GM19397 (cell line): ENCODE measurements around the gene MAGI3.
"Not testable (repeated sequence)": the region's sequence is repeated elsewhere in the genome, so short reads cannot be mapped to it uniquely, and the experiment has no call there.

ENCODE experiments used
- ATAC-seq: cut with Tn5 transposase; IDR thresholded peaks from one replicate; pipeline ENCODE4 v1.9.1; 2021; ENCODE audit warnings: mild to moderate bottlenecking, moderate library complexity; ENCODE audit not compliant: unreplicated experiment

The MAGI3 gene

GRCh38 chr1:113396585-113396984 lies 6.3 kb downstream of the MAGI3 start:
- no peak for ATAC-seq

- no peak for ATAC-seq
These were observed 8.8 kb downstream of the MAGI3 start for GRCh38 chr1:113399062-113399583.

- ATAC-seq: no peak
These were observed 10.8 kb downstream of the MAGI3 start for GRCh38 chr1:113401067-113401466.

- no peak for ATAC-seq
These were observed 11.4 kb downstream of the MAGI3 start for GRCh38 chr1:113401728-113402127.

GRCh38 chr1:113403065-113403464 lies 12.8 kb downstream of the MAGI3 start:
- ATAC-seq: no peak

- no peak for ATAC-seq
These were observed 15.3 kb downstream of the MAGI3 start for GRCh38 chr1:113405573-113405972.

- ATAC-seq: not testable (repeated sequence)
These were observed 15.8 kb downstream of the MAGI3 start for GRCh38 chr1:113406149-113406548.

- no peak for ATAC-seq
These were observed 19.0 kb downstream of the MAGI3 start for GRCh38 chr1:113409363-113409762.

GRCh38 chr1:113412020-113412419 lies 21.7 kb downstream of the MAGI3 start:
- not testable (repeated sequence) for ATAC-seq

- no peak for ATAC-seq
These were observed 25.2 kb downstream of the MAGI3 start for GRCh38 chr1:113415310-113416070.

- ATAC-seq: not testable (repeated sequence)
These were observed 25.8 kb downstream of the MAGI3 start for GRCh38 chr1:113416071-113416470.

GRCh38 chr1:113416496-113416895 lies 26.2 kb downstream of the MAGI3 start:
- no peak for ATAC-seq

- ATAC-seq: no peak
These were observed 32.2 kb downstream of the MAGI3 start for GRCh38 chr1:113422315-113423068.

GRCh38 chr1:113423826-113424225 lies 33.5 kb downstream of the MAGI3 start:
- ATAC-seq: no peak

GRCh38 chr1:113429461-113430153 lies 39.3 kb downstream of the MAGI3 start:
- ATAC-seq: no peak

GRCh38 chr1:113433184-113433583 lies 42.9 kb downstream of the MAGI3 start:
- no peak for ATAC-seq

- ATAC-seq: no peak
These were observed 44.0 kb downstream of the MAGI3 start for GRCh38 chr1:113434081-113434873.

GRCh38 chr1:113434874-113435175 lies 44.5 kb downstream of the MAGI3 start:
- ATAC-seq: no peak

GRCh38 chr1:113437554-113438341 lies 47.4 kb downstream of the MAGI3 start:
- ATAC-seq: no peak
